Left ventricle myocardium inferior (tissue), 1 donor: ENCODE results near the gene MESP2. TPM values are rescaled to one million over a fixed set of nuclear protein-coding genes. Genes with fewer than 3 reads are reported as not detected.

Source experiments
- DNase-seq: peaks from one replicate; pipeline ENCODE4 v3.0.0-alpha.2; 2020
- H3K27ac ChIP-seq: fragments of 200-600 bp; replicated peaks from 2 replicates; pipeline ENCODE4 v1.8.0; 2021
- H3K27me3 ChIP-seq: fragments of 200-600 bp; 2 replicates; pipeline ENCODE4 v1.8.0; 2021; ENCODE audit warnings: low read depth
- H3K36me3 ChIP-seq: fragments of 200-600 bp; 2 replicates; pipeline ENCODE4 v1.8.0; 2021
- H3K4me1 ChIP-seq: fragments of 200-600 bp; 2 replicates; pipeline ENCODE4 v1.8.0; 2021
- H3K4me3 ChIP-seq: fragments of 200-600 bp; 2 replicates; pipeline ENCODE4 v1.8.0; 2021; ENCODE audit warnings: mild to moderate bottlenecking, moderate library complexity
- H3K9me3 ChIP-seq: fragments of 200-600 bp; replicated peaks from 2 replicates; pipeline ENCODE4 v1.8.0; 2021
- CTCF ChIP-seq: fragments of 200-600 bp; IDR thresholded peaks from 2 replicates; pipeline ENCODE4 v1.8.0; 2021; ENCODE audit warnings: antibody characterized with exemption, mild to moderate bottlenecking, borderline replicate concordance
- intact Hi-C: fragments of 100-400 bp; cut with micrococcal nuclease; formaldehyde crosslinking; loops from one replicate; pipeline ENCODE4 v1.11.0; 2022
- total RNA-seq: library from RNA; stranded (reverse); fragmentation: NEBNext Ultra II Directional; extraction: Animal tissue kit (Norgen Biotek cat#: 25700); gene quantifications from one replicate; pipeline ENCODE4 v1.2.1, GENCODE V29; 2021
- donor health status: DM: no; HTN: yes; CAD: no; lungs with severe emphysema.

Gene MESP2
- total RNA-seq, 1 donor from 2014 or later = 0.27 TPM

GRCh38 chr15:89799918-89800498 is 23.9 kb downstream of the MESP2 start:
- intact Hi-C loops = no loop called here
- Histone ChIP-seq H3K27me3 (no peaks in the 10 kb centered on the region), H3K9me3 (peaks cover 15% of the 10 kb centered on the region), H3K4me1 (peaks cover 9% of the 10 kb centered on the region), H3K36me3 (peaks cover 12% of the 10 kb centered on the region), H3K27ac (no peak overlapping the region), H3K4me3 (no peak overlapping the region)
- DNase-seq = no peak
- TF ChIP-seq CTCF = no peak

GRCh38 chr15:89801471-89802195 is 25.5 kb downstream of the MESP2 start:
- DNase-seq = no peak
- Histone ChIP-seq H3K9me3 (peaks cover 4% of the 10 kb centered on the region), H3K4me3 (no peak overlapping the region), H3K27ac (no peak overlapping the region), H3K4me1 (no peaks in the 10 kb centered on the region), H3K27me3 (no peaks in the 10 kb centered on the region), H3K36me3 (peaks cover 17% of the 10 kb centered on the region)
- no peak for TF ChIP-seq CTCF
- intact Hi-C loops = no loop called here

GRCh38 chr15:89802231-89802928 is 26.2 kb downstream of the MESP2 start:
- DNase-seq = no peak
- H3K27me3 ChIP-seq = no peaks in the 10 kb centered on the region
- no peak for TF ChIP-seq CTCF
- no peaks in the 10 kb centered on the region for H3K9me3 ChIP-seq
- H3K4me1 ChIP-seq = no peaks in the 10 kb centered on the region
- intact Hi-C loops = no loop called here
- peaks cover 9% of the 10 kb centered on the region for H3K36me3 ChIP-seq
- H3K27ac ChIP-seq = no peak overlapping the region
- H3K4me3 ChIP-seq = no peak overlapping the region

- no peak overlapping the region for H3K4me3 ChIP-seq
- peaks cover 5% of the 10 kb centered on the region for H3K36me3 ChIP-seq
- H3K4me1 ChIP-seq = no peaks in the 10 kb centered on the region
- no peak for DNase-seq
- no peak for TF ChIP-seq CTCF
- H3K27ac ChIP-seq = no peak overlapping the region
- no peaks in the 10 kb centered on the region for H3K27me3 ChIP-seq
- H3K9me3 ChIP-seq = no peaks in the 10 kb centered on the region
- intact Hi-C loops = no loop called here
Observed at GRCh38 chr15:89802986-89803824, 27.1 kb downstream of the MESP2 start.
